GM23338 (cell line): ENCODE data around the gene PRKCG. TPM values are rescaled to one million over a fixed set of nuclear protein-coding genes. Genes with fewer than 3 reads are reported as not detected.
A peak's percentile ranks its signal among the peaks of the same experiment; 100 is the strongest.

Experiments
- ATAC-seq: fragments of 200-7000 bp; cut with Tn5 transposase; 3 replicates; pipeline ENCODE4 v1.9.1; 2020
- DNase-seq: peaks from one replicate; pipeline ENCODE4 v3.0.0-alpha.2; 2015; ENCODE audit warnings: low spot score
- H2AFZ ChIP-seq: fragments of 200-600 bp; sonication (generic); 2 replicates; pipeline ENCODE4 v1.8.0; 2016; ENCODE audit warnings: antibody characterized with exemption, mild to moderate bottlenecking, moderate library complexity
- H3F3A ChIP-seq: fragments of 200-600 bp; sonication (generic); replicated peaks from 2 replicates; pipeline ENCODE4 v1.8.0; 2017; ENCODE audit warnings: antibody characterized with exemption, mixed run types, low read depth
- H3K27ac ChIP-seq: fragments of 200-600 bp; sonication (generic); 2 replicates; pipeline ENCODE4 v1.6.1; 2016; ENCODE audit warnings: low read depth
- H3K27me3 ChIP-seq: fragments of 200-600 bp; sonication (generic); 2 replicates; pipeline ENCODE4 v1.8.0; 2016; ENCODE audit warnings: mild to moderate bottlenecking, mixed run types, moderate library complexity; ENCODE audit not compliant: insufficient read depth
- H3K36me3 ChIP-seq: fragments of 200-600 bp; sonication (generic); 2 replicates; pipeline ENCODE4 v1.8.0; 2016; ENCODE audit warnings: mild to moderate bottlenecking; ENCODE audit not compliant: insufficient read depth
- H3K4me1 ChIP-seq: fragments of 200-600 bp; sonication (generic); 2 replicates; pipeline ENCODE4 v1.8.0; 2016; ENCODE audit warnings: mild to moderate bottlenecking, moderate library complexity; ENCODE audit not compliant: insufficient read depth
- H3K4me2 ChIP-seq: fragments of 200-600 bp; sonication (generic); 2 replicates; pipeline ENCODE4 v1.7.1; 2017; ENCODE audit warnings: mixed run types
- H3K4me3 ChIP-seq: fragments of 200-600 bp; sonication (generic); 2 replicates; pipeline ENCODE4 v1.6.1; 2016; ENCODE audit warnings: mixed run types
- H3K79me2 ChIP-seq: fragments of 200-600 bp; sonication (generic); replicated peaks from 2 replicates; pipeline ENCODE4 v1.8.0; 2017; ENCODE audit warnings: mild to moderate bottlenecking; ENCODE audit not compliant: insufficient read depth
- H3K9me2 ChIP-seq: fragments of 200-600 bp; sonication (generic); 2 replicates; pipeline ENCODE4 v1.8.0; 2017; ENCODE audit not compliant: insufficient read depth
- H4K20me1 ChIP-seq: fragments of 200-600 bp; sonication (generic); replicated peaks from 2 replicates; pipeline ENCODE4 v1.8.0; 2017; ENCODE audit warnings: mild to moderate bottlenecking; ENCODE audit not compliant: insufficient read depth
- H3K27ac Mint-ChIP-seq: 2 replicates; pipeline ENCODE4 v1.8.0; 2020; ENCODE audit warnings: inconsistent platforms, mild to moderate bottlenecking, moderate library complexity, mixed read lengths
- H3K27me3 Mint-ChIP-seq: 3 replicates; pipeline ENCODE4 v1.8.0; 2022; ENCODE audit warnings: low read depth, mild to moderate bottlenecking, moderate library complexity, mixed read lengths, inconsistent platforms; ENCODE audit not compliant: insufficient read depth, poor library complexity
- H3K36me3 Mint-ChIP-seq: 3 replicates; pipeline ENCODE4 v1.8.0; 2021; ENCODE audit warnings: low read depth, mild to moderate bottlenecking, inconsistent platforms, moderate library complexity, mixed read lengths
- H3K4me1 Mint-ChIP-seq: 3 replicates; pipeline ENCODE4 v1.8.0; 2020; ENCODE audit warnings: mild to moderate bottlenecking, inconsistent platforms, mixed read lengths
- H3K4me3 Mint-ChIP-seq: 3 replicates; pipeline ENCODE4 v1.8.0; 2021; ENCODE audit warnings: moderate library complexity, mild to moderate bottlenecking, inconsistent platforms, mixed read lengths
- H3K9me3 Mint-ChIP-seq: 3 replicates; pipeline ENCODE4 v1.8.0; 2020; ENCODE audit warnings: moderate library complexity, mild to moderate bottlenecking, inconsistent platforms, mixed read lengths
- CREB1 ChIP-seq: fragments of 250-450 bp; sonication (Bioruptor Pico); IDR thresholded peaks from 2 replicates; pipeline ENCODE4 v1.5.0; 2020; ENCODE audit warnings: low read depth, mild to moderate bottlenecking, moderate library complexity
- EZH2 ChIP-seq: fragments of 200-600 bp; sonication (generic); IDR thresholded peaks from one replicate; pipeline ENCODE4 v1.8.0; 2017; ENCODE audit warnings: antibody characterized with exemption, mild to moderate bottlenecking, low read depth; ENCODE audit not compliant: unreplicated experiment
- EZH2phosphoT487 ChIP-seq: fragments of 200-600 bp; sonication (generic); IDR thresholded peaks from one replicate; pipeline ENCODE4 v1.8.1; 2018; ENCODE audit warnings: antibody characterized with exemption; ENCODE audit not compliant: unreplicated experiment
- JUNB ChIP-seq: IDR thresholded peaks from one replicate; pipeline ENCODE4 v1.6.1; 2016; ENCODE audit warnings: antibody characterized with exemption; ENCODE audit not compliant: unreplicated experiment
- NANOG ChIP-seq: IDR thresholded peaks from 2 replicates; pipeline ENCODE4 v1.6.1; 2016; ENCODE audit warnings: antibody characterized with exemption, borderline replicate concordance
- POLR2AphosphoS5 ChIP-seq: IDR thresholded peaks from 2 replicates; pipeline ENCODE4 v1.6.1; 2016; ENCODE audit warnings: antibody characterized with exemption, low read depth
- STAT1 ChIP-seq: IDR thresholded peaks from one replicate; pipeline ENCODE4 v1.6.1; 2016; ENCODE audit warnings: antibody characterized with exemption; ENCODE audit not compliant: unreplicated experiment
- ZNF114 ChIP-seq: fragments of 250-450 bp; sonication (Bioruptor Pico); IDR thresholded peaks from 2 replicates; pipeline ENCODE4 v1.5.0; 2020; ENCODE audit warnings: mild to moderate bottlenecking, moderate library complexity
- ZNF331 ChIP-seq: fragments of 250-450 bp; sonication (Bioruptor Pico); IDR thresholded peaks from 2 replicates; pipeline ENCODE4 v1.5.0; 2020; ENCODE audit warnings: low read depth, mild to moderate bottlenecking, moderate library complexity
- long read RNA-seq: library from polyadenylated mRNA; unstranded; transcript quantifications from one replicate; pipeline ENCODE4 v2.0.0, GENCODE V29; 2020; ENCODE audit not compliant: unreplicated experiment
- polyA plus RNA-seq: library from polyadenylated mRNA; unstranded; fragments of >200 nt; fragmentation: Nextera tagmentation; extraction: Ambion mirVana; gene quantifications from 2 replicates; pipeline ENCODE4 v1.2.1, GENCODE V29; 2016
- total RNA-seq: library from RNA; depleted of rRNA; stranded (reverse); fragments of >200 nt; shearing (Covaris generic); gene quantifications from 2 replicates; pipeline ENCODE4 v1.2.3, GENCODE V29; 2014; rRNA removed
- TF ChIP-seq, protein P1 (sequence below): fragments of 250-450 bp; sonication (Bioruptor Pico); IDR thresholded peaks from 2 replicates; pipeline ENCODE4 v1.5.0; 2020; ENCODE audit warnings: mild to moderate bottlenecking, moderate library complexity
- TF ChIP-seq, protein P2 (sequence below): IDR thresholded peaks from one replicate; pipeline ENCODE4 v1.6.1; 2018; ENCODE audit warnings: antibody characterized with exemption; ENCODE audit not compliant: unreplicated experiment
- TF ChIP-seq, protein P3 (sequence below), 2 experiments: fragments of 200-600 bp in 1 of 2; sonication (generic) in 1 of 2; conservative IDR thresholded peaks; 2 replicates each; pipeline versions ENCODE4 v1.5.1 to v1.6.1; 2016 to 2017; ENCODE audit warnings: antibody characterized with exemption in 2 of 2, low read depth in 2 of 2, mild to moderate bottlenecking in 2 of 2, moderate library complexity in 1 of 2
- TF ChIP-seq, protein P4 (sequence below): IDR thresholded peaks from 2 replicates; pipeline ENCODE4 v1.6.1; 2016; ENCODE audit warnings: antibody characterized with exemption

Gene PRKCG
- total RNA-seq (11.1 and 15.9 TPM in 2 replicates), polyA plus RNA-seq (14.9 and 15.4 TPM in 2 replicates)
- long read RNA-seq, result 0 reads

DNA sequence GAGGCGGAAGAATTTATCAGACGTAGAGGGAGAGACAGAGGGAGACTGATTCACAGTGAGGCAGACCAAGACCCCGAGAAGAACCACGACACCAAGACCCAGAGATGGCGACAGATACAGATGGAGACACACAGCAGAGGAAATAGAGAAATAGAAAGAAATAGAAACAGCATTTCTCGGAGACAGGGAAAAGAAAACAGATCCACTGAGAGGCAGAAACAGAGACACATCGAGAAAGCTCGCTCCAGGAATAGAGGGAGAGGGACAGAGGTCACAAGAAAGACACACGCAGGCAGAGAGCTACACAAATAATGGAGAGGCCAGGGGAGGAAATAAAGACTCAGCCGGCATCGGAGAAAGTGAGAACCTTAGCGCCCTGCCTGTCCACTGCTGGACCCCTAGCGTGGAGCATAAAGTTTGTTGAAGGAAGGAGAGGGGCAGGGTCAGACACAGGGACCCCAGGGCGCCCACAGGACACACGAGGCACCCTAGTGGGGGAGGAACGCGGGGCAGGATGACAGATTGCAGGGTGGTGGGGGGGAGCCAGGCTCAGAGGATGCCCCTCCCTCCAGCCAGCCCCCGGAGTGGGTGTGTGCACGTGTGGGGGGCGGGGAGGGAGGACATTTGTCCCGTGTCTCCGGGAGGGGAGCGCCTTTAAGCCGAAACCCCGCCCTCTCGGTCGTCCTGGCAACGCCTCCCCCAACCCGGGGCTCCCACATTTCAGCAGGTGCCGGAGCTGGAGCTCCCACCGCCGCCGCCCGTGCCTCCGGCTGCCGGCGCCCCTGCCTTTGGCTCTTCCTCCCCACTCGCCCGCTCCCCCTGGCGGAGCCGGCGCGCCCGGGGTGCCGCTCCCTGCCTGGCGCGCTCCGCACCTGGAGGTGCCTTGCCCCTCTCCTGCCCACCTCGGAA is at the start of gene PRKCG:
TSS of gene PRKCG (plus strand) at position 716 of the 909 bp plus-strand sequence. CDS start 298 bp downstream, outside the sequence.
- TF ChIP-seq ZNF114 (CRISPR knock-in tag), result no peak
- TF ChIP-seq STAT1, result no peak
- no peak for TF ChIP-seq EZH2phosphoT487
- no peak for TF ChIP-seq EZH2
- TF ChIP-seq, protein P1, sequence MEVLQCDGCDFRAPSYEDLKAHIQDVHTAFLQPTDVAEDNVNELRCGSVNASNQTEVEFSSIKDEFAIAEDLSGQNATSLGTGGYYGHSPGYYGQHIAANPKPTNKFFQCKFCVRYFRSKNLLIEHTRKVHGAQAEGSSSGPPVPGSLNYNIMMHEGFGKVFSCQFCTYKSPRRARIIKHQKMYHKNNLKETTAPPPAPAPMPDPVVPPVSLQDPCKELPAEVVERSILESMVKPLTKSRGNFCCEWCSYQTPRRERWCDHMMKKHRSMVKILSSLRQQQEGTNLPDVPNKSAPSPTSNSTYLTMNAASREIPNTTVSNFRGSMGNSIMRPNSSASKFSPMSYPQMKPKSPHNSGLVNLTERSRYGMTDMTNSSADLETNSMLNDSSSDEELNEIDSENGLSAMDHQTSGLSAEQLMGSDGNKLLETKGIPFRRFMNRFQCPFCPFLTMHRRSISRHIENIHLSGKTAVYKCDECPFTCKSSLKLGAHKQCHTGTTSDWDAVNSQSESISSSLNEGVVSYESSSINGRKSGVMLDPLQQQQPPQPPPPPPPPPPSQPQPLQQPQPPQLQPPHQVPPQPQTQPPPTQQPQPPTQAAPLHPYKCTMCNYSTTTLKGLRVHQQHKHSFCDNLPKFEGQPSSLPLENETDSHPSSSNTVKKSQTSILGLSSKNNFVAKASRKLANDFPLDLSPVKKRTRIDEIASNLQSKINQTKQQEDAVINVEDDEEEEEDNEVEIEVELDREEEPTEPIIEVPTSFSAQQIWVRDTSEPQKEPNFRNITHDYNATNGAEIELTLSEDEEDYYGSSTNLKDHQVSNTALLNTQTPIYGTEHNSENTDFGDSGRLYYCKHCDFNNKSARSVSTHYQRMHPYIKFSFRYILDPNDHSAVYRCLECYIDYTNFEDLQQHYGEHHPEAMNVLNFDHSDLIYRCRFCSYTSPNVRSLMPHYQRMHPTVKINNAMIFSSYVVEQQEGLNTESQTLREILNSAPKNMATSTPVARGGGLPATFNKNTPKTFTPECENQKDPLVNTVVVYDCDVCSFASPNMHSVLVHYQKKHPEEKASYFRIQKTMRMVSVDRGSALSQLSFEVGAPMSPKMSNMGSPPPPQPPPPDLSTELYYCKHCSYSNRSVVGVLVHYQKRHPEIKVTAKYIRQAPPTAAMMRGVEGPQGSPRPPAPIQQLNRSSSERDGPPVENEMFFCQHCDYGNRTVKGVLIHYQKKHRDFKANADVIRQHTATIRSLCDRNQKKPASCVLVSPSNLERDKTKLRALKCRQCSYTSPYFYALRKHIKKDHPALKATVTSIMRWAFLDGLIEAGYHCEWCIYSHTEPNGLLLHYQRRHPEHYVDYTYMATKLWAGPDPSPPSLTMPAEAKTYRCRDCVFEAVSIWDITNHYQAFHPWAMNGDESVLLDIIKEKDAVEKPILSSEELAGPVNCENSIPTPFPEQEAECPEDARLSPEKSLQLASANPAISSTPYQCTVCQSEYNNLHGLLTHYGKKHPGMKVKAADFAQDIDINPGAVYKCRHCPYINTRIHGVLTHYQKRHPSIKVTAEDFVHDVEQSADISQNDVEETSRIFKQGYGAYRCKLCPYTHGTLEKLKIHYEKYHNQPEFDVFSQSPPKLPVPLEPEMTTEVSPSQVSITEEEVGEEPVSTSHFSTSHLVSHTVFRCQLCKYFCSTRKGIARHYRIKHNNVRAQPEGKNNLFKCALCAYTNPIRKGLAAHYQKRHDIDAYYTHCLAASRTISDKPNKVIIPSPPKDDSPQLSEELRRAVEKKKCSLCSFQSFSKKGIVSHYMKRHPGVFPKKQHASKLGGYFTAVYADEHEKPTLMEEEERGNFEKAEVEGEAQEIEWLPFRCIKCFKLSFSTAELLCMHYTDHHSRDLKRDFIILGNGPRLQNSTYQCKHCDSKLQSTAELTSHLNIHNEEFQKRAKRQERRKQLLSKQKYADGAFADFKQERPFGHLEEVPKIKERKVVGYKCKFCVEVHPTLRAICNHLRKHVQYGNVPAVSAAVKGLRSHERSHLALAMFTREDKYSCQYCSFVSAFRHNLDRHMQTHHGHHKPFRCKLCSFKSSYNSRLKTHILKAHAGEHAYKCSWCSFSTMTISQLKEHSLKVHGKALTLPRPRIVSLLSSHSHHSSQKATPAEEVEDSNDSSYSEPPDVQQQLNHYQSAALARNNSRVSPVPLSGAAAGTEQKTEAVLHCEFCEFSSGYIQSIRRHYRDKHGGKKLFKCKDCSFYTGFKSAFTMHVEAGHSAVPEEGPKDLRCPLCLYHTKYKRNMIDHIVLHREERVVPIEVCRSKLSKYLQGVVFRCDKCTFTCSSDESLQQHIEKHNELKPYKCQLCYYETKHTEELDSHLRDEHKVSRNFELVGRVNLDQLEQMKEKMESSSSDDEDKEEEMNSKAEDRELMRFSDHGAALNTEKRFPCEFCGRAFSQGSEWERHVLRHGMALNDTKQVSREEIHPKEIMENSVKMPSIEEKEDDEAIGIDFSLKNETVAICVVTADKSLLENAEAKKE (CRISPR knock-in tag), result no peak
- TF ChIP-seq JUNB, result no peak
- no peak for TF ChIP-seq NANOG
- TF ChIP-seq ZNF331, result no peak
- TF ChIP-seq CREB1, result no peak
- TF ChIP-seq, protein P2, sequence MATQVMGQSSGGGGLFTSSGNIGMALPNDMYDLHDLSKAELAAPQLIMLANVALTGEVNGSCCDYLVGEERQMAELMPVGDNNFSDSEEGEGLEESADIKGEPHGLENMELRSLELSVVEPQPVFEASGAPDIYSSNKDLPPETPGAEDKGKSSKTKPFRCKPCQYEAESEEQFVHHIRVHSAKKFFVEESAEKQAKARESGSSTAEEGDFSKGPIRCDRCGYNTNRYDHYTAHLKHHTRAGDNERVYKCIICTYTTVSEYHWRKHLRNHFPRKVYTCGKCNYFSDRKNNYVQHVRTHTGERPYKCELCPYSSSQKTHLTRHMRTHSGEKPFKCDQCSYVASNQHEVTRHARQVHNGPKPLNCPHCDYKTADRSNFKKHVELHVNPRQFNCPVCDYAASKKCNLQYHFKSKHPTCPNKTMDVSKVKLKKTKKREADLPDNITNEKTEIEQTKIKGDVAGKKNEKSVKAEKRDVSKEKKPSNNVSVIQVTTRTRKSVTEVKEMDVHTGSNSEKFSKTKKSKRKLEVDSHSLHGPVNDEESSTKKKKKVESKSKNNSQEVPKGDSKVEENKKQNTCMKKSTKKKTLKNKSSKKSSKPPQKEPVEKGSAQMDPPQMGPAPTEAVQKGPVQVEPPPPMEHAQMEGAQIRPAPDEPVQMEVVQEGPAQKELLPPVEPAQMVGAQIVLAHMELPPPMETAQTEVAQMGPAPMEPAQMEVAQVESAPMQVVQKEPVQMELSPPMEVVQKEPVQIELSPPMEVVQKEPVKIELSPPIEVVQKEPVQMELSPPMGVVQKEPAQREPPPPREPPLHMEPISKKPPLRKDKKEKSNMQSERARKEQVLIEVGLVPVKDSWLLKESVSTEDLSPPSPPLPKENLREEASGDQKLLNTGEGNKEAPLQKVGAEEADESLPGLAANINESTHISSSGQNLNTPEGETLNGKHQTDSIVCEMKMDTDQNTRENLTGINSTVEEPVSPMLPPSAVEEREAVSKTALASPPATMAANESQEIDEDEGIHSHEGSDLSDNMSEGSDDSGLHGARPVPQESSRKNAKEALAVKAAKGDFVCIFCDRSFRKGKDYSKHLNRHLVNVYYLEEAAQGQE, result no peak
- peak; percentile 54; the same call in 1 of the 2 replicates for TF ChIP-seq POLR2AphosphoS5
- TF ChIP-seq, protein P3, sequence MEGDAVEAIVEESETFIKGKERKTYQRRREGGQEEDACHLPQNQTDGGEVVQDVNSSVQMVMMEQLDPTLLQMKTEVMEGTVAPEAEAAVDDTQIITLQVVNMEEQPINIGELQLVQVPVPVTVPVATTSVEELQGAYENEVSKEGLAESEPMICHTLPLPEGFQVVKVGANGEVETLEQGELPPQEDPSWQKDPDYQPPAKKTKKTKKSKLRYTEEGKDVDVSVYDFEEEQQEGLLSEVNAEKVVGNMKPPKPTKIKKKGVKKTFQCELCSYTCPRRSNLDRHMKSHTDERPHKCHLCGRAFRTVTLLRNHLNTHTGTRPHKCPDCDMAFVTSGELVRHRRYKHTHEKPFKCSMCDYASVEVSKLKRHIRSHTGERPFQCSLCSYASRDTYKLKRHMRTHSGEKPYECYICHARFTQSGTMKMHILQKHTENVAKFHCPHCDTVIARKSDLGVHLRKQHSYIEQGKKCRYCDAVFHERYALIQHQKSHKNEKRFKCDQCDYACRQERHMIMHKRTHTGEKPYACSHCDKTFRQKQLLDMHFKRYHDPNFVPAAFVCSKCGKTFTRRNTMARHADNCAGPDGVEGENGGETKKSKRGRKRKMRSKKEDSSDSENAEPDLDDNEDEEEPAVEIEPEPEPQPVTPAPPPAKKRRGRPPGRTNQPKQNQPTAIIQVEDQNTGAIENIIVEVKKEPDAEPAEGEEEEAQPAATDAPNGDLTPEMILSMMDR (conservative IDR thresholded peaks at IDR 0.05; ENCODE audit: low read depth in 2 of 2), result peak; percentile 35 to 57; a peak in 2 of 4 replicates
- TF ChIP-seq, protein P4, sequence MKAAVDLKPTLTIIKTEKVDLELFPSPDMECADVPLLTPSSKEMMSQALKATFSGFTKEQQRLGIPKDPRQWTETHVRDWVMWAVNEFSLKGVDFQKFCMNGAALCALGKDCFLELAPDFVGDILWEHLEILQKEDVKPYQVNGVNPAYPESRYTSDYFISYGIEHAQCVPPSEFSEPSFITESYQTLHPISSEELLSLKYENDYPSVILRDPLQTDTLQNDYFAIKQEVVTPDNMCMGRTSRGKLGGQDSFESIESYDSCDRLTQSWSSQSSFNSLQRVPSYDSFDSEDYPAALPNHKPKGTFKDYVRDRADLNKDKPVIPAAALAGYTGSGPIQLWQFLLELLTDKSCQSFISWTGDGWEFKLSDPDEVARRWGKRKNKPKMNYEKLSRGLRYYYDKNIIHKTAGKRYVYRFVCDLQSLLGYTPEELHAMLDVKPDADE, result peak; percentile 21; the same call in 1 of the 2 replicates
- H3K36me3 Mint-ChIP-seq, result peaks cover 3% of the 10 kb centered on the region; the same call in 2 of the 3 replicates
- Histone ChIP-seq H3K79me2 (no peaks in the 10 kb centered on the region), H3K27me3 (peaks cover 11% of the 10 kb centered on the region), H2AFZ (peak within 1 kb of the TSS; percentile 96), H3K4me3 (peak within 1 kb of the TSS; percentile 89), H3K4me1 (peaks cover 37% of the 10 kb centered on the region), H3K4me2 (peak within 1 kb of the TSS; percentile 81), H3K9me2 (no peaks in the 10 kb centered on the region), H4K20me1 (no peaks in the 10 kb centered on the region), H3K36me3 (no peaks in the 10 kb centered on the region; the same call in 1 of the 2 replicates), H3F3A (peaks cover 27% of the 10 kb centered on the region), H3K27ac (peak within 1 kb of the TSS; percentile 76)
- ATAC-seq (peak; percentile 27), DNase-seq (peak; percentile 90)
- no peak within 1 kb of the TSS for H3K27ac Mint-ChIP-seq
- peaks cover 21% of the 10 kb centered on the region for H3K4me1 Mint-ChIP-seq
- H3K4me3 Mint-ChIP-seq, result no peak within 1 kb of the TSS; the same call in 2 of the 3 replicates
- no peaks in the 10 kb centered on the region for H3K9me3 Mint-ChIP-seq
- peaks cover 23% of the 10 kb centered on the region for H3K27me3 Mint-ChIP-seq
